HFFc6 (cell line): ENCODE results near the gene TRAF4. TPM values are rescaled to one million over a fixed set of nuclear protein-coding genes. Genes with fewer than 3 reads are reported as not detected.

Source experiments
- DNase-seq: peaks from one replicate; pipeline ENCODE4 v3.0.0-alpha.2; 2018
- H3K27ac Mint-ChIP-seq: 2 replicates; pipeline ENCODE4 v1.8.0; 2020; ENCODE audit warnings: mild to moderate bottlenecking, mixed read lengths
- H3K27me3 Mint-ChIP-seq: 2 replicates; pipeline ENCODE4 v1.8.0; 2021; ENCODE audit warnings: mild to moderate bottlenecking, moderate library complexity, mixed read lengths; ENCODE audit not compliant: insufficient read depth
- H3K36me3 Mint-ChIP-seq: 2 replicates; pipeline ENCODE4 v1.8.0; 2021; ENCODE audit warnings: low read depth, mixed read lengths
- H3K4me1 Mint-ChIP-seq: 2 replicates; pipeline ENCODE4 v1.8.0; 2020; ENCODE audit warnings: low read depth, mixed read lengths
- H3K4me3 Mint-ChIP-seq: 2 replicates; pipeline ENCODE4 v1.8.0; 2020; ENCODE audit warnings: mild to moderate bottlenecking, moderate library complexity, mixed read lengths
- H3K9me3 Mint-ChIP-seq: 2 replicates; pipeline ENCODE4 v1.8.0; 2020; ENCODE audit warnings: mild to moderate bottlenecking, mixed read lengths
- CTCF ChIP-seq: fragments of 200-600 bp; sonication (generic); IDR thresholded peaks from 2 replicates; pipeline ENCODE4 v1.5.0; 2021; ENCODE audit warnings: antibody characterized with exemption, mild to moderate bottlenecking
- total RNA-seq, 6 experiments: library from RNA; stranded (reverse); fragmentation: NEBNext Ultra II Directional; extraction: Animal tissue kit (Norgen Biotek cat#: 25700); gene quantifications; 2 replicates in 1 of 6; 3 replicates in 5 of 6; pipeline ENCODE4 v1.2.3, GENCODE V29; 2021

TRAF4 gene
- total RNA-seq, 6 experiments from 2014 or later: 48.0 to 61.3 (median 53.8) TPM

GRCh38 chr17:28751600-28752366 is 8.0 kb downstream of the TRAF4 start:
- H3K27ac Mint-ChIP-seq: no peak overlapping the region
- peaks cover 33% of the 10 kb centered on the region for H3K4me1 Mint-ChIP-seq
- DNase-seq: no peak
- TF ChIP-seq CTCF: no peak
- H3K4me3 Mint-ChIP-seq: no peak overlapping the region; the same call in 1 of the 2 replicates
- H3K27me3 Mint-ChIP-seq: peaks cover 35% of the 10 kb centered on the region
- peaks cover 10% of the 10 kb centered on the region for H3K36me3 Mint-ChIP-seq
- H3K9me3 Mint-ChIP-seq: no peaks in the 10 kb centered on the region

- peak overlapping the region; percentile 27; the same call in 1 of the 2 replicates for H3K27ac Mint-ChIP-seq
- no peak for TF ChIP-seq CTCF
- peaks cover 13% of the 10 kb centered on the region for H3K36me3 Mint-ChIP-seq
- H3K4me3 Mint-ChIP-seq: no peak overlapping the region
- no peak for DNase-seq
- H3K4me1 Mint-ChIP-seq: peaks cover 19% of the 10 kb centered on the region
- peaks cover 27% of the 10 kb centered on the region for H3K27me3 Mint-ChIP-seq
- H3K9me3 Mint-ChIP-seq: no peaks in the 10 kb centered on the region
Observed at GRCh38 chr17:28755486-28755885, 11.7 kb downstream of the TRAF4 start.

GRCh38 chr17:28756049-28756804 is 12.4 kb downstream of the TRAF4 start:
- H3K27ac Mint-ChIP-seq: no peak overlapping the region; the same call in 1 of the 2 replicates
- peaks cover 13% of the 10 kb centered on the region; the same call in 1 of the 2 replicates for H3K36me3 Mint-ChIP-seq
- no peak for DNase-seq
- H3K4me1 Mint-ChIP-seq: peaks cover 24% of the 10 kb centered on the region
- no peak for TF ChIP-seq CTCF
- peaks cover 24% of the 10 kb centered on the region for H3K27me3 Mint-ChIP-seq
- H3K9me3 Mint-ChIP-seq: no peaks in the 10 kb centered on the region
- no peak overlapping the region for H3K4me3 Mint-ChIP-seq

GRCh38 chr17:28758411-28759121 is 14.8 kb downstream of the TRAF4 start:
- Mint-ChIP-seq H3K4me1 (peaks cover 31% of the 10 kb centered on the region), H3K36me3 (peaks cover 9% of the 10 kb centered on the region; the same call in 1 of the 2 replicates), H3K9me3 (no peaks in the 10 kb centered on the region), H3K27me3 (peaks cover 8% of the 10 kb centered on the region), H3K27ac (no peak overlapping the region), H3K4me3 (no peak overlapping the region)
- no peak for DNase-seq
- no peak for TF ChIP-seq CTCF

- Mint-ChIP-seq H3K27ac (no peak overlapping the region), H3K9me3 (no peaks in the 10 kb centered on the region), H3K36me3 (peaks cover 9% of the 10 kb centered on the region; the same call in 1 of the 2 replicates), H3K4me3 (no peak overlapping the region), H3K4me1 (peaks cover 36% of the 10 kb centered on the region), H3K27me3 (peaks cover 6% of the 10 kb centered on the region)
- no peak for DNase-seq
- TF ChIP-seq CTCF: no peak
Observed at GRCh38 chr17:28759256-28759865, 15.6 kb downstream of the TRAF4 start.
